ENCODE results near the gene SLC35E4.

Gene SLC35E4

GRCh38 chr22:30694640-30695350, 59.2 kb downstream of the SLC35E4 start, which contains the start of gene OSBP2:
TSS of gene OSBP2 (plus strand) at chr22:30694874. CDS start at chr22:30694910, 36 bp downstream.
- no peak for DNase-seq (ENCODE audit: low read depth)
- peak within 1 kb of the TSS; percentile 57 for H3K4me3 ChIP-seq (ENCODE audit: control insufficient read depth, low read depth, low read length)
- no peak for TF ChIP-seq CTCF (conservative IDR thresholded peaks at IDR 0.05; ENCODE audit: control insufficient read depth, insufficient read depth, low read depth, low read length)

- no peak for DNase-seq (ENCODE audit: low read depth)
- peak overlapping the region; percentile 48 for H3K4me3 ChIP-seq (ENCODE audit: control insufficient read depth, low read depth, low read length)
These were observed 59.8 kb downstream of the SLC35E4 start for GRCh38 chr22:30695351-30695851.

GRCh38 chr22:30695871-30696655, 60.5 kb downstream of the SLC35E4 start:
- DNase-seq (ENCODE audit: low read depth): no peak
- no peak for TF ChIP-seq CTCF (conservative IDR thresholded peaks at IDR 0.05; ENCODE audit: control insufficient read depth, insufficient read depth, low read depth, low read length)
- no peak overlapping the region for H3K4me3 ChIP-seq (ENCODE audit: control insufficient read depth, low read depth, low read length)

More at GRCh38 chr22:30695351-30695851, 59.8 kb downstream of the SLC35E4 start:
- TF ChIP-seq CTCF (conservative IDR thresholded peaks at IDR 0.05; ENCODE audit: control insufficient read depth, insufficient read depth, low read depth, low read length): no peak

Measured in fibroblast of mammary gland (primary cell).